Endothelial cell (in vitro differentiated cells): ENCODE data around the gene FXYD6. TPM values are rescaled to one million over a fixed set of nuclear protein-coding genes. Genes with fewer than 3 reads are reported as not detected.
"Not testable (repeated sequence)": the region's sequence is repeated elsewhere in the genome, so short reads cannot be mapped to it uniquely, and the experiment has no call there.

Experiments used
- DNase-seq: peaks from one replicate; pipeline ENCODE4 v3.0.0; 2021; ENCODE audit warnings: low spot score
- H3K27ac Mint-ChIP-seq: one replicate; pipeline ENCODE4 v1.8.0; 2021; ENCODE audit warnings: mixed read lengths, inconsistent platforms; ENCODE audit not compliant: unreplicated experiment
- H3K27me3 Mint-ChIP-seq: one replicate; pipeline ENCODE4 v1.8.0; 2021; ENCODE audit warnings: mild to moderate bottlenecking, moderate library complexity, mixed read lengths, inconsistent platforms; ENCODE audit not compliant: unreplicated experiment
- H3K36me3 Mint-ChIP-seq: one replicate; pipeline ENCODE4 v1.8.0; 2021; ENCODE audit warnings: mild to moderate bottlenecking, low read depth, mixed read lengths, inconsistent platforms; ENCODE audit not compliant: unreplicated experiment
- H3K4me1 Mint-ChIP-seq: one replicate; pipeline ENCODE4 v1.8.0; 2021; ENCODE audit warnings: mild to moderate bottlenecking, mixed read lengths, inconsistent platforms; ENCODE audit not compliant: unreplicated experiment
- H3K4me3 Mint-ChIP-seq: one replicate; pipeline ENCODE4 v1.8.0; 2021; ENCODE audit warnings: mild to moderate bottlenecking, mixed read lengths, inconsistent platforms; ENCODE audit not compliant: unreplicated experiment
- H3K9me3 Mint-ChIP-seq: one replicate; pipeline ENCODE4 v1.8.0; 2021; ENCODE audit warnings: mixed read lengths, inconsistent platforms; ENCODE audit not compliant: unreplicated experiment
- CTCF ChIP-seq: fragments of 200-600 bp; sonication (generic); IDR thresholded peaks from one replicate; pipeline ENCODE4 v1.5.0; 2021; ENCODE audit warnings: antibody characterized with exemption; ENCODE audit not compliant: unreplicated experiment
- total RNA-seq: library from RNA; stranded (reverse); fragmentation: NEBNext Ultra II Directional; extraction: Animal tissue kit (Norgen Biotek cat#: 25700); gene quantifications from one replicate; pipeline ENCODE4 v1.2.1, GENCODE V29; 2021; ENCODE audit not compliant: unreplicated experiment

FXYD6 gene
- total RNA-seq, 1 donor from 2014 or later = 18.1 TPM

GRCh38 chr11:117816151-117816741 is 60.2 kb downstream of the FXYD6 start:
- peaks cover 2% of the 10 kb centered on the region for H3K27me3 Mint-ChIP-seq
- no peaks in the 10 kb centered on the region for H3K9me3 Mint-ChIP-seq
- DNase-seq = no peak
- H3K36me3 Mint-ChIP-seq = no peaks in the 10 kb centered on the region
- no peak overlapping the region for H3K27ac Mint-ChIP-seq
- H3K4me1 Mint-ChIP-seq = peaks cover 8% of the 10 kb centered on the region
- no peak overlapping the region for H3K4me3 Mint-ChIP-seq
- TF ChIP-seq CTCF = no peak

GRCh38 chr11:117815262-117815803 is 61.1 kb downstream of the FXYD6 start:
- Mint-ChIP-seq H3K9me3 (no peaks in the 10 kb centered on the region), H3K4me3 (no peak overlapping the region), H3K4me1 (peaks cover 8% of the 10 kb centered on the region), H3K27me3 (peaks cover 2% of the 10 kb centered on the region), H3K27ac (no peak overlapping the region), H3K36me3 (no peaks in the 10 kb centered on the region)
- TF ChIP-seq CTCF = no peak
- DNase-seq = no peak

GRCh38 chr11:117814766-117815261 is 61.6 kb downstream of the FXYD6 start:
- TF ChIP-seq CTCF = no peak
- H3K4me3 Mint-ChIP-seq = no peak overlapping the region
- H3K9me3 Mint-ChIP-seq = no peaks in the 10 kb centered on the region
- H3K27me3 Mint-ChIP-seq = peaks cover 3% of the 10 kb centered on the region
- H3K27ac Mint-ChIP-seq = no peak overlapping the region
- peaks cover 1% of the 10 kb centered on the region for H3K36me3 Mint-ChIP-seq
- DNase-seq = no peak
- peaks cover 9% of the 10 kb centered on the region for H3K4me1 Mint-ChIP-seq

GRCh38 chr11:117814204-117814765 is 62.2 kb downstream of the FXYD6 start:
- no peaks in the 10 kb centered on the region for H3K9me3 Mint-ChIP-seq
- peaks cover 5% of the 10 kb centered on the region for H3K27me3 Mint-ChIP-seq
- H3K36me3 Mint-ChIP-seq = peaks cover 4% of the 10 kb centered on the region
- DNase-seq = no peak
- peaks cover 11% of the 10 kb centered on the region for H3K4me1 Mint-ChIP-seq
- no peak overlapping the region for H3K27ac Mint-ChIP-seq
- no peak overlapping the region for H3K4me3 Mint-ChIP-seq
- no peak for TF ChIP-seq CTCF

- peak overlapping the region; percentile 3 for H3K27ac Mint-ChIP-seq
- H3K36me3 Mint-ChIP-seq, H3K27me3 Mint-ChIP-seq, H3K4me1 Mint-ChIP-seq, H3K9me3 Mint-ChIP-seq, DNase-seq, H3K4me3 Mint-ChIP-seq: not testable (repeated sequence)
Observed at GRCh38 chr11:117810056-117810451, 66.4 kb downstream of the FXYD6 start.
